Muscle layer of colon (tissue), 2 donors: Measurements from ENCODE around the gene MGLL.

Source experiments
- H3K27ac ChIP-seq: one replicate; pipeline ENCODE4 v1.7.0; 2013; ENCODE audit warnings: low read depth, mild to moderate bottlenecking, low read length, moderate library complexity
- H3K27me3 ChIP-seq, 2 donors: one replicate each; pipeline ENCODE4 v1.7.0; 2013; ENCODE audit warnings: low read length in 2 of 2, mild to moderate bottlenecking in 2 of 2; ENCODE audit not compliant: insufficient read depth in 2 of 2, control insufficient read depth in 1 of 2
- H3K36me3 ChIP-seq: one replicate; pipeline ENCODE4 v1.7.0; 2013; ENCODE audit warnings: mild to moderate bottlenecking, low read length; ENCODE audit not compliant: insufficient read depth
- H3K4me1 ChIP-seq: one replicate; pipeline ENCODE4 v1.7.0; 2013; ENCODE audit warnings: mild to moderate bottlenecking, low read length; ENCODE audit not compliant: insufficient read depth
- H3K4me3 ChIP-seq, 2 donors: one replicate each; pipeline ENCODE4 v1.7.0; 2013; ENCODE audit warnings: low read length in 2 of 2, low read depth in 1 of 2, mild to moderate bottlenecking in 1 of 2, moderate library complexity in 1 of 2
- H3K9ac ChIP-seq: one replicate; pipeline ENCODE4 v1.7.0; 2013; ENCODE audit warnings: low read length
- H3K9me3 ChIP-seq: one replicate; pipeline ENCODE4 v1.7.0; 2013; ENCODE audit warnings: mild to moderate bottlenecking, low read length
- donor health status: abdominal sarcoma.
- donor health status: Adenocarcinoma of cecum.

Gene MGLL

DNA sequence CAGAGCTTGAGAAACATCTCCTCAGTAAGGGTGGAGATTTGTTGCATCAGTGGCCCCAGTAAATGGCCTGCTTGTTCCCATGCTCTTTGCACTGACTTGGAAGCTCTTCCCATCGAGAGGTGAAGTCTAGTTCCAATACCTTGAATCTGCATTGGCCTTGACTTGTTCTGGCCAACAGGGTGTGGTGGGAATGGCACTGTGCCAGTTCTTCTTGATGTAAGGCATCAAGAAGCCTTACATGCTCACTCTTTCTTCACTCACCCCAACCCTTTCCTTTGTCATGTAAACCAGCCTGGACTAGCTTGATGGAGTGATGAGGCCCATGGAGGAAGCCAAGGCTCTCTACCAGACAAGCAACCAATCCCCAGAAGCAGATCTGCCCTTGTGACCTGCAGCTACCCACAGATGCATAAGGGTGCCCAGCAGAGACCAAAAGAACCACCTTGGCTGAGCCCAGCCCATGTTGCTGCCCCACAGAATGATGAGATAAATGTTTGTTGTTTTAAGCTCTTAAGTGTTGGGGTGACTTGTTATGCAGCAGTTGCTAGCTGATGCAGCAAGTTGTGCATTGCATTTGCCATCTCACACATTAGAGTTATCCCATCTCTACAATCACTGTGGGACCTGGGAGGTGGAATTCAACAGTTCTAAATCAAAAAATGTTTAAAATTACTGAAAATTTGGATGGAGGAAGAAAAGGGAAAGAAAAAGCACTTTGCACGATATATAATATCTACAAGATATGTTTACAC lies 11.1 kb upstream of the MGLL start:
- no peak overlapping the region for H3K4me3 ChIP-seq
- no peaks in the 10 kb centered on the region for H3K36me3 ChIP-seq
- H3K9me3 ChIP-seq: no peaks in the 10 kb centered on the region
- H3K4me1 ChIP-seq: no peaks in the 10 kb centered on the region
- no peak overlapping the region for H3K27ac ChIP-seq
- no peak overlapping the region for H3K9ac ChIP-seq
- H3K27me3 ChIP-seq: no peaks in the 10 kb centered on the region

DNA sequence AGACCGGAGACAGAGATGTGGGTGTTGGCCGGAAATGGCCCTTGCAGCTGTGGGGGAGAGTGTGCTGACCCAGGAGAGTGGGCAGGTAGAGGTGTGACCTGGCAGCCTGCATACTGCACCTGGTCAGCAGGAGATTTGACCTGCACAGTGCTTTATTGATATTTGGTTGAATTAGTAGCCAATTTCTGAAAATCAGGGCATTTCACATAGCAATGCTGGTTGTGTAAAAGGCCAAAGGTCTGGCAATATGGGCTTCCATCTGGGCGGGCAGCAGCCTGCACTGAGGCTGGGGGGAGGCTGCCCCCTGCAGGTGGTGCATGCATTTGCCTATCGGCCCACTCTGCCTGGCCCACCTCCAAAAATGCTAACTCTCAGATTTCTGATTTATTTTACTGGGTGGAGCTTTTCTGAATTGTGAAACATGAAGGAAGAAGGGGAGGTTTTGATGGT lies 9.4 kb upstream of the MGLL start:
- H3K4me3 ChIP-seq: no peak overlapping the region
- H3K4me1 ChIP-seq: no peaks in the 10 kb centered on the region
- no peak overlapping the region for H3K9ac ChIP-seq
- H3K9me3 ChIP-seq: no peaks in the 10 kb centered on the region
- H3K27ac ChIP-seq: no peak overlapping the region
- no peaks in the 10 kb centered on the region for H3K27me3 ChIP-seq
- H3K36me3 ChIP-seq: no peaks in the 10 kb centered on the region

DNA sequence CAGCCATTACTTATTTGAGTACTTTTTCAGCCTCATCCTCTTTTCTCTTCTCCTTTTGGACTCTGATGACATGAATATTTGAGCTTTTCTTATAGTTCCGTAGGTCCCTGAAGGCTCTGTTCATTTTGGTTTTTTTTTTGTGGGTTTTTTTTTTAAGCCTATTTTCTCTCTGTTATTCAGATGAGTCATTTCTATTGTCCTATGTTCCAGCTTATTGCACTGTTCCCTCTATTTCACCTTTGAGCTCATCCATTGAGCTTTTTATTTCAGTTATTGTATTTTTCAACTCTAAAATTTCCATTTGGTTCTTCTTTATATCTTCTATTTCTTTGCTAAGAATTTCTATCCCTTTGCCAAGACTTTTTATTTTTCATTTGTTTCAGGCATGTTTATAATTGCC lies 7.2 kb upstream of the MGLL start:
- no peaks in the 10 kb centered on the region for H3K36me3 ChIP-seq
- H3K9me3 ChIP-seq: no peaks in the 10 kb centered on the region
- no peaks in the 10 kb centered on the region for H3K27me3 ChIP-seq
- H3K9ac ChIP-seq: no peak overlapping the region
- H3K27ac ChIP-seq: no peak overlapping the region
- no peaks in the 10 kb centered on the region for H3K4me1 ChIP-seq
- no peak overlapping the region for H3K4me3 ChIP-seq

DNA sequence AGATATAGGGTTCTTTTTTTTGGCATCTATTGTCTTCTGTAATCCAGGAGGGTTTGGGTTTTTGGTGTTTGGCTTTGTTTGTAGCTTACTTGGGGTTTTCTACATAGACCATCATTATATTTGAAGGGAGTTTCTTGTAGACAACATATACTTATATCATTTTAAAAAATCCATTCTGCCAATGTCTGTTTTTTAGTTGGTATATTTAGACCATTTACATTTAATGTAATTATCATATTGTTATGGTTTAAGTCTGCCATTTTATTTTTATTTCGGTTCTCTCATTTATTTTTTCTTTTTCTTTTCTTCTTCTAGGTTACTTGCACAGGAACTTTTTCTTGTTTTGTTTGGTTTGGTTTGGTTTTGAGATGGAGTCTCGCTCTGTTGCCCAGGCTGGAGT lies 5.5 kb upstream of the MGLL start:
- H3K36me3 ChIP-seq: no peaks in the 10 kb centered on the region
- no peak overlapping the region for H3K9ac ChIP-seq
- peaks cover 5% of the 10 kb centered on the region for H3K4me1 ChIP-seq
- H3K9me3 ChIP-seq: no peaks in the 10 kb centered on the region
- no peak overlapping the region for H3K4me3 ChIP-seq
- no peaks in the 10 kb centered on the region for H3K27me3 ChIP-seq
- H3K27ac ChIP-seq: no peak overlapping the region

DNA sequence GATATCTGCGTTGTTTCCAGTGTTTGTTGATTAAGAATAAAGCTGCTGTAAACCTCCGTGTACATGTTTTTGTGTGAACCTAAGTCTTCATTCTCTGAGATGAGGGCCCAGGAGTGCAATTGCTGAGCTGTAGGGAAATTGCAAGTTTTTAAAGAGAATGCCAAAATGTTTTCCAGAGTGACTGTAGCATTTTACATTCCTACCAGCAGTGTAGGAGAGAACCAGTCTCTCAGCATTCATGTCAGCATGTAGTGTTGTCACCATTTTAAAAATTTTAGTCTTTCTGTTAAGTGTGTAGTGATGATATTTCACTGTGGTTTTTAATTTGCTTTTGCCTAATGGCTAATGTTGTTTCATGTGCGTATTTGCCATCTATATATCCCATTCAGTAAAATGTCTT lies 3.4 kb upstream of the MGLL start:
- H3K9ac ChIP-seq: no peak overlapping the region
- no peaks in the 10 kb centered on the region for H3K36me3 ChIP-seq

DNA sequence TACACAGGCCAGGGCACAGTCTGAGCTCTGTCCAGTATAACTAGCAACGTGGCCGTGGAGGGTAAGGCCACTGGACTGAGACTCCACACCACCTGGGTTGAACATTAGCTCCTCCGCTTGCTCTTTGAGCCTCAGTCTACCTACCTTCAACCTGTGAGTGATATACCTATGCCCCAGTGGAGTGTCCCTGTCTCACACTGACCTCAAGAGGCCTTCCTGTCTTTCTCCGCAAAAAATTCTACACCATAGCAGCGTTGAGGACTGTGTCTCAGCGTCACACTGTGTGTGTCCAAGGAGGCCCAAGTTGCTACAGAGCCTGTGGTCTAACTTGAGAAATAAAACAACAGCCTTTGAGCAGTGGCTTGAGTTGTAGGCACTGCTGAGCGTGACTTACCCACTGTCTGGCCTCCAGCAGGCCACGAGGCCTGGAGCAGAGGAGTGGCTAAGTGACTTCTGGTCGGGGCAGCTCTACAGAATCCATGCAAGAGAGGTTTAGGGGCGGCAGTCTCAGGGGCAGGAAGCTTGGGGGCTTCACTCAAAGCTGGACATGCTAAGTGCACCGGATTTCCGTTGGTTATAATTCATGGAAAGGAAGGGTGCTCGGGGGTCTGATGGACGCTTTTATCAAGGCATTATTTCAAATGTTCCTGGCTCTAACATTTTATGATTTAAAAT lies 2.0 kb upstream of the MGLL start:
- peaks cover under 1% of the 10 kb centered on the region for H3K36me3 ChIP-seq
- no peak overlapping the region for H3K9ac ChIP-seq
- no peak overlapping the region for H3K27ac ChIP-seq
- peaks cover 32% of the 10 kb centered on the region for H3K4me1 ChIP-seq
- H3K4me3 ChIP-seq: no peak overlapping the region
- H3K9me3 ChIP-seq: no peaks in the 10 kb centered on the region
- no peaks in the 10 kb centered on the region for H3K27me3 ChIP-seq

More for the DNA sequence above, 3.4 kb upstream of the MGLL start:
- Histone ChIP-seq H3K9me3 (no peaks in the 10 kb centered on the region), H3K27ac (no peak overlapping the region), H3K4me3 (no peak overlapping the region), H3K4me1 (peaks cover 18% of the 10 kb centered on the region), H3K27me3 (no peaks in the 10 kb centered on the region)

DNA sequence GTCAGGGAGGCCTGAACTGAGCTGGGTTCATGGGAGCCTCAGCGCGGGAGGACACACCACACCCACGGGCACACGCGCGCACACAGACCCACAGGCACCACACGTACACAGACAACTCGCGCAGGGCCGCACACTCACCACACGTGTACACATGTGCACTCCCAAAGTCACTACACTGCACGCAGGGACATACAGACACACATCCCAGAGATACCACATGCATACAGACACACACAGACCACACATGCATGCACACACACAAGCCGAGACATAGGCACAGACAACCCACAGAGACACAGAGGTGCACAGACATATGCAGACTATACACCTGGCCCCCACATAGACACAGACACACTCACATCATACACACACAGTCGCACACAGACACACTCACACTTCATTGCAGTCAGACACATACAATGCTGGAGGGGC lies 1.1 kb upstream of the MGLL start:
- H3K4me3 ChIP-seq: peak overlapping the region; percentile 39 to 61
- peaks cover 37% of the 10 kb centered on the region for H3K4me1 ChIP-seq
- H3K9ac ChIP-seq: no peak overlapping the region
- H3K27me3 ChIP-seq: no peaks in the 10 kb centered on the region
- H3K27ac ChIP-seq: peak overlapping the region; percentile 41
- peaks cover 5% of the 10 kb centered on the region for H3K36me3 ChIP-seq
- no peaks in the 10 kb centered on the region for H3K9me3 ChIP-seq

DNA sequence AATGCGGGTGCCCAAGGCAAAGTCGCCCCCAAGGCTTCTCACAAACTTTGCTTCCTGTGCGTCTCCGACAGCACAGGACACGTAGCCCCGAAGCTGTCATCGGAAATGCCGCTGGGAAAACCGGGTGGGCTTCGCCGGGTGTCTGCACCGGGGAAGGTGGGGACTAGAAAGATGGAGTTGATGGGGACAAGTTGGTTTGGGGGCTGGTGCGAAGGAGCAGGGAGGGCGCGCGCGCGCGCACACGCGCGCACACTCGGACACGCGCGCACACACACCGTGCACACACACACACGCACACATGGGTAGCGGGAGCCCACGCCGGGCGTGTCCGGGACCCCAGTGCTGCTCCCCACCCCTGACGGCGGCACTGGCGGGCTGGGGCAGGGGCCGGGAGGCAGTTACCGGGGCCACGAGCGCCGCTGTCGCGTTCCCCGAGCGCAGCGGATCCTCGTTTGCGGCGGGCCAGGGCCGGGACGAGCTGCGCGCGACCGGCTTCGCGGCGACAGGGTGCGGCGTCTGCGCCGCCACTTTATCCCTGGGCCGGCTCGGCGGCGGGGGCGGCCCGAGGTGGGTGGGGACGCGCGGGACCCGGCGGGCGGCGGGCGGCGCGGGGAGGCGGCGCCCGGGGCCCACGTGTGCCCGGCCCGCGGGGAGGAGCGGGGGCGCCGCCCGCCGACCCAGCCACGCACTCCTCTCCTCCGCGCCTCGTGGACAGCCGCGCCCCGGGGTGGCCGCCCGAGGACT lies 539 bp upstream of the MGLL start:
- H3K27me3 ChIP-seq: no peaks in the 10 kb centered on the region
- H3K4me1 ChIP-seq: peaks cover 37% of the 10 kb centered on the region
- no peaks in the 10 kb centered on the region for H3K9me3 ChIP-seq
- H3K9ac ChIP-seq: peak overlapping the region; percentile 86
- peak overlapping the region; percentile 82 to 95 for H3K4me3 ChIP-seq
- H3K27ac ChIP-seq: peak overlapping the region; percentile 70
- peaks cover 5% of the 10 kb centered on the region for H3K36me3 ChIP-seq

DNA sequence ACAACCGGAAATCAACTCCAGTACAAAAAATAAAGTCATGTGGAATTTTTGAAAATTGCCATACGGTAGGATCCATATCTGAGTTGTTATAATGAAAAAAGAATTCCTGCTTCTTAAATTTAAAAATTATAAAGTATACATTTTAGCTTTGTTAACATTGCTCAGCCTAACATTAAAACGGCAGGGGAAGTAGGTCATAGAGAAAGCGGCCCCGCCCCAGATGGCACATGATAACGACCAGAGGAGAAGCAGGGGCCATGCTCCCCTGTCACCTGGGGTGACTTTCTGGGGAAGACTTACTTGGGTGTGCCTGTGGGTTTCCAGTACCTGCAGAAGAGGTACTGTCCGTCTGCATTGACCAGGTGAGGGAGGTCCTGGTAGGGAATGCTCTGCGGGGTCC lies 921 bp downstream of the MGLL start:
- Histone ChIP-seq H3K9ac (peak overlapping the region; percentile 86), H3K27ac (peak overlapping the region; percentile 70), H3K27me3 (no peaks in the 10 kb centered on the region), H3K4me1 (peaks cover 47% of the 10 kb centered on the region), H3K36me3 (peaks cover 11% of the 10 kb centered on the region), H3K9me3 (no peaks in the 10 kb centered on the region), H3K4me3 (peak overlapping the region in 1 of 2 donors; percentile 95)

DNA sequence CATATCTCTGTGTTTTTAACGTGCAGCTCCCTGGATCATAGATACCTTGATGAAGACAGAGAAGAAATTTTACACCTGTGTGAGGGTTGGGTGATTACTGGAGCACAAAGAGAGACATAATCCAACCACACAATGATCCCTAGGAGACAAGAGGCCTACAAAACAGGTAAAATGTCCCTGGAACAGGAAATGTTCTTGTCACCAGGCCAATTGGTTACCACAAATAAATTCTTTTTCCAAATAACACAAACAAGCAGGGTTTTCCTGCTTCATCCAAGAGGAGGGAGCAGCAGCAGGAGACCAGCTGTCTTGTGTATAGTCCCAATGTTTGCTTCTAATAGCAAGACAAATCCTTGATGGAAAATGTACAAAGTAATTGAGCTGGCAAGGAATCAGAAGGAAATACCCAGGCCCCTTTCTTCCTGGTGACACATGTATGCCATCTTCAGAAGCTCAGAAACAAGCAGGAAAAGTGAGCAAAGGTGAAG lies 1.4 kb downstream of the MGLL start:
- Histone ChIP-seq H3K9me3 (no peaks in the 10 kb centered on the region), H3K27me3 (no peaks in the 10 kb centered on the region), H3K9ac (peak overlapping the region; percentile 71), H3K36me3 (peaks cover 15% of the 10 kb centered on the region), H3K4me3 (peak overlapping the region in 1 of 2 donors; percentile 95), H3K4me1 (peaks cover 47% of the 10 kb centered on the region), H3K27ac (peak overlapping the region; percentile 70)

DNA sequence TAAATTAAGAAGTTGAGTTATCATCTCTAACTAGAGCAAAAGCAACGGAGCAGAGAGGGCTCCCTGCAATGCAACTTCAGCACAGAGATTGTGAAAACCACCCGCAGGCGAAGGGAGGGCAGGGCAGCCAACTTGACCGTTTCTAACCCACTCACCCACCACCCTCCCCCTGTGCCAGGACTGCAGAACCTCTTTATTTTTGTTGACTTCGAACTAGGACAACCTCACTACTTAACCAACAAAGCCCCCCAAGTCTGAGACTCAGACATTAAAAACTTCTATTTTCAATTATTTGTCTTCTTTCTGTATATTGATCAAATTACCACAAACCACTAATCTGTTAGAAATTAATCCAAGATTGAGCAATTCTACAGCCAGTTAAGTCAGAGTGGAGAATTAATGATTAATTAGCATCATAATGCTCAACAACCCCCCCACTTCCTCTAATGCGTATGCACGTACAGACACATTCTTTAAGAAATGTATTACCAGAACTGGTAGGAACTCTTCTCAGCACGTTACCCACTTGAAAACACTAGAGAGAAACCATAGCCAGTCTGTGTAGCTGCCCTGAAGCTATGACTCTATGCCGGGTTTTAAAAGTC lies 2.0 kb downstream of the MGLL start:
- H3K4me1 ChIP-seq: peaks cover 47% of the 10 kb centered on the region
- H3K27me3 ChIP-seq: no peaks in the 10 kb centered on the region
- peak overlapping the region; percentile 71 for H3K9ac ChIP-seq
- H3K4me3 ChIP-seq: peak overlapping the region in 1 of 2 donors; percentile 95
- peaks cover 20% of the 10 kb centered on the region for H3K36me3 ChIP-seq
- no peaks in the 10 kb centered on the region for H3K9me3 ChIP-seq
- peak overlapping the region; percentile 16 for H3K27ac ChIP-seq
